A673 (cell line): Measurements from ENCODE around the gene PHACTR3. TPM values are rescaled to one million over a fixed set of nuclear protein-coding genes. Genes with fewer than 3 reads are reported as not detected.

Source experiments
- BruUV-seq: library from RNA; stranded (reverse); fragments of 400-500 nt; replicated peaks from 2 replicates; lab custom pipeline; 2021; lab: Mats Ljungman, UMichigan
- CTCF ChIA-PET: fragments of 300-600 bp; sonication (Branson Sonifier 250); formaldehyde crosslinking; loops from one replicate; lab custom pipeline; 2022; ENCODE audit warnings: antibody characterized with exemption; lab: Charles Lee
- POLR2A ChIA-PET: fragments of 300-600 bp; sonication (Branson Sonifier 250); formaldehyde crosslinking; loops from one replicate; lab custom pipeline; 2022; ENCODE audit warnings: antibody characterized with exemption; ENCODE audit not compliant: low non-redundant PET; lab: Charles Lee
- DNase-seq: peaks from one replicate; pipeline ENCODE4 v3.0.0-alpha.2; 2015; ENCODE audit warnings: low spot score
- H3K27ac ChIP-seq: fragments of 200-600 bp; sonication (generic); 2 replicates; pipeline ENCODE4 v1.5.1; 2016; ENCODE audit warnings: mixed run types, low read depth, mild to moderate bottlenecking, mixed read lengths, antibody characterized with exemption, low read length; ENCODE audit not compliant: poor library complexity, severe bottlenecking
- H3K27me3 ChIP-seq: fragments of 200-600 bp; sonication (generic); replicated peaks from 2 replicates; pipeline ENCODE4 v1.6.1; 2017; ENCODE audit warnings: mixed run types, low read depth, mild to moderate bottlenecking, mixed read lengths, antibody characterized with exemption, low read length; ENCODE audit not compliant: insufficient read depth, poor library complexity
- H3K36me3 ChIP-seq: fragments of 200-600 bp; sonication (generic); 2 replicates; pipeline ENCODE4 v1.6.1; 2016; ENCODE audit warnings: mixed run types, mild to moderate bottlenecking, mixed read lengths, antibody characterized with exemption, low read length; ENCODE audit not compliant: insufficient read depth, poor library complexity, severe bottlenecking
- H3K4me1 ChIP-seq: fragments of 200-600 bp; sonication (generic); 2 replicates; pipeline ENCODE4 v1.6.1; 2017; ENCODE audit warnings: mixed run types, mild to moderate bottlenecking, mixed read lengths, antibody characterized with exemption, low read length; ENCODE audit not compliant: insufficient read depth, poor library complexity, severe bottlenecking
- H3K4me3 ChIP-seq: fragments of 200-600 bp; sonication (generic); 2 replicates; pipeline ENCODE4 v1.5.1; 2016; ENCODE audit warnings: low read depth, mixed run types, mild to moderate bottlenecking, mixed read lengths, low read length; ENCODE audit not compliant: poor library complexity, severe bottlenecking
- H3K9me3 ChIP-seq: fragments of 200-600 bp; sonication (generic); 2 replicates; pipeline ENCODE4 v1.6.1; 2016; ENCODE audit warnings: mixed run types, low read depth, mild to moderate bottlenecking, mixed read lengths, antibody characterized with exemption, low read length; ENCODE audit not compliant: poor library complexity, severe bottlenecking
- CTCF ChIP-seq: fragments of 300-800, 200-600 bp; sonication (generic); conservative IDR thresholded peaks from 2 replicates; pipeline ENCODE4 v1.5.1; 2017; ENCODE audit warnings: low read depth, mild to moderate bottlenecking, antibody characterized with exemption, low read length, moderate library complexity, mixed read lengths
- EZH2 ChIP-seq: fragments of 200-600 bp; sonication (generic); IDR thresholded peaks from 2 replicates; pipeline ENCODE4 v1.6.1; 2017; ENCODE audit warnings: borderline replicate concordance, low read depth, mild to moderate bottlenecking, mixed read lengths, antibody characterized with exemption, low read length; ENCODE audit not compliant: poor library complexity, severe bottlenecking
- intact Hi-C: fragments of 100-400 bp; cut with micrococcal nuclease; formaldehyde crosslinking; loops from one replicate; pipeline ENCODE4 v1.10.0; 2022; ENCODE audit not compliant: unreplicated experiment
- total RNA-seq: library from RNA; stranded (reverse); gene quantifications from 2 replicates; pipeline ENCODE4 v1.2.3, GENCODE V29; 2021

The PHACTR3 gene
- total RNA-seq, 1 experiment from 2014 or later: 0.17 TPM

GRCh38 chr20:59598625-59599310 is 5.6 kb upstream of the PHACTR3 start:
- Histone ChIP-seq H3K27me3 (peaks cover 41% of the 10 kb centered on the region), H3K36me3 (no peaks in the 10 kb centered on the region), H3K27ac (no peak overlapping the region), H3K9me3 (no peaks in the 10 kb centered on the region), H3K4me1 (no peaks in the 10 kb centered on the region), H3K4me3 (no peak overlapping the region)
- no TSS peak for BruUV-seq
- ChIA-PET CTCF (no interaction called here), POLR2A (no interaction called here)
- TF ChIP-seq CTCF (peak; percentile 83), EZH2 (no peak)
- DNase-seq: peak; percentile 25
- intact Hi-C loops: loop anchor here (1.0 kb wide), 1 partner anchor 153 kb away; no protein-coding TSS in a partner anchor

- no peak overlapping the region for H3K4me3 ChIP-seq
- H3K4me1 ChIP-seq: no peaks in the 10 kb centered on the region
- DNase-seq: no peak
- TF ChIP-seq CTCF (no peak), EZH2 (no peak)
- H3K27ac ChIP-seq: no peak overlapping the region
- intact Hi-C loops: no loop called here
- ChIA-PET CTCF (no interaction called here), POLR2A (no interaction called here)
- no peaks in the 10 kb centered on the region for H3K36me3 ChIP-seq
- H3K27me3 ChIP-seq: peaks cover 49% of the 10 kb centered on the region
- no peaks in the 10 kb centered on the region for H3K9me3 ChIP-seq
- no TSS peak for BruUV-seq
Measured at GRCh38 chr20:59599941-59600340, 4.4 kb upstream of the PHACTR3 start.

GRCh38 chr20:59600472-59600871 is 3.9 kb upstream of the PHACTR3 start:
- BruUV-seq: no TSS peak
- intact Hi-C loops: no loop called here
- TF ChIP-seq EZH2: no peak
- no peak for TF ChIP-seq CTCF
- CTCF ChIA-PET: interaction anchor here (0.6 kb wide), 1 partner anchor 13 kb away, joined by 4 read pairs; no protein-coding TSS in a partner anchor
- Histone ChIP-seq H3K4me1 (no peaks in the 10 kb centered on the region), H3K36me3 (no peaks in the 10 kb centered on the region), H3K27ac (no peak overlapping the region), H3K27me3 (peaks cover 54% of the 10 kb centered on the region), H3K4me3 (no peak overlapping the region), H3K9me3 (no peaks in the 10 kb centered on the region)
- POLR2A ChIA-PET: no interaction called here
- no peak for DNase-seq
